Fibroblast of pulmonary artery (primary cell): Measurements from ENCODE around the gene CARM1.
A peak's percentile ranks its signal among the peaks of the same experiment; 100 is the strongest.

ENCODE experiments used
- DNase-seq: peaks from one replicate; pipeline ENCODE4 v3.0.0-alpha.2; 2010; ENCODE audit warnings: low read depth
- H3K4me3 ChIP-seq: replicated peaks from 2 replicates; pipeline ENCODE4 v1.5.1; 2011; ENCODE audit warnings: low read depth, mild to moderate bottlenecking, control low read depth, low read length, moderate library complexity
- TF ChIP-seq, protein P1 (sequence below): IDR thresholded peaks from 2 replicates; pipeline ENCODE4 v1.5.1; 2011; ENCODE audit warnings: mild to moderate bottlenecking, control low read depth, low read length, inconsistent platforms; ENCODE audit errors: missing control alignments

CARM1 gene

DNA sequence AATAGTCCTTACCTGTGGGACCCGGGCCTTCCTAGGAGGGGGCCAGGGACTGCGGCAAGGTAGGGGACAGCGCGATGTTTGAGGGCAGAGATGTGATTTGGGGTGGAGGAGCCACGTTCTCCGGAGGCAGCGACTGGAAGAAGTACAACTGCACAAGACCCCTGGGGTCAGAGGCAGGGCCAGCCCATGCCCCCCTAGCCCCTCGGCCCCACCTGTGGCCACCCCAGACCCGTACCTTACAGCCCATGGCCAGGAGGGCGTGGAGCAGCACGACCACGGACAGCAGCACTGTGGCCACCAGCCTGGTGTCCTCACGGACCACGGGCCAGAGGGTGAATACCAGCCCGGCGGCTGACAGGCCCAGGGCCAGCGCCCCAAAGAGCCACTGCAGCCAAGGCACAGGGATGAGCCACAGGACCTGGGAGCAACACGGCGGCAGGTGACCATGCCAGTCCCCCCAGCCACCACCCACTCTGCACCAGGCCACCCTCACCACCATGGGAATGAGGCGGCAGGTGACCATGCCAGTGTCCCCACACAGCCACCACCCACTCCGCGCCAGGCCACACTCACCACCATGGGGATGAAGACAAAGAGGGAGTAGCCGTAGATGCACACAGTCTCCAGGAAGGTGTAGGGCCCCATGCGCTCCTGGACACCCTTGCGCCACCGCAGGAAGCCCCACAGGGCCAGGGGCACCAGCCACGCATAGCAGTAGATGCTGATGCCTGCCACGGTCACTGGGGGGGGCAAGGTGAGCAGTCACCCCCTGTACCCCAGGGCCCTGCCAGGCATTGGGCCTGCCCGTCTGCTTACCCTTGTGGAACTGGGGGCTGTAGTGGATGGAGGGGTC is 52.1 kb downstream of the CARM1 start:
- TF ChIP-seq, protein P1, sequence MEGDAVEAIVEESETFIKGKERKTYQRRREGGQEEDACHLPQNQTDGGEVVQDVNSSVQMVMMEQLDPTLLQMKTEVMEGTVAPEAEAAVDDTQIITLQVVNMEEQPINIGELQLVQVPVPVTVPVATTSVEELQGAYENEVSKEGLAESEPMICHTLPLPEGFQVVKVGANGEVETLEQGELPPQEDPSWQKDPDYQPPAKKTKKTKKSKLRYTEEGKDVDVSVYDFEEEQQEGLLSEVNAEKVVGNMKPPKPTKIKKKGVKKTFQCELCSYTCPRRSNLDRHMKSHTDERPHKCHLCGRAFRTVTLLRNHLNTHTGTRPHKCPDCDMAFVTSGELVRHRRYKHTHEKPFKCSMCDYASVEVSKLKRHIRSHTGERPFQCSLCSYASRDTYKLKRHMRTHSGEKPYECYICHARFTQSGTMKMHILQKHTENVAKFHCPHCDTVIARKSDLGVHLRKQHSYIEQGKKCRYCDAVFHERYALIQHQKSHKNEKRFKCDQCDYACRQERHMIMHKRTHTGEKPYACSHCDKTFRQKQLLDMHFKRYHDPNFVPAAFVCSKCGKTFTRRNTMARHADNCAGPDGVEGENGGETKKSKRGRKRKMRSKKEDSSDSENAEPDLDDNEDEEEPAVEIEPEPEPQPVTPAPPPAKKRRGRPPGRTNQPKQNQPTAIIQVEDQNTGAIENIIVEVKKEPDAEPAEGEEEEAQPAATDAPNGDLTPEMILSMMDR = no peak
- H3K4me3 ChIP-seq = no peak overlapping the region
- no peak for DNase-seq

- no peak for DNase-seq
- TF ChIP-seq, protein P1 = no peak
- H3K4me3 ChIP-seq = no peak overlapping the region
These were observed 53.2 kb downstream of the CARM1 start for GRCh38 chr19:10924597-10924996.

GRCh38 chr19:10927730-10928562 is 56.6 kb downstream of the CARM1 start:
- peak overlapping the region; percentile 87 for H3K4me3 ChIP-seq
- TF ChIP-seq, protein P1 = no peak
- DNase-seq = no peak

- H3K4me3 ChIP-seq = peak within 1 kb of the TSS; percentile 87
- TF ChIP-seq, protein P1 = no peak
- peak; percentile 99 for DNase-seq
These were observed 57.4 kb downstream of the CARM1 start, which contains the start of the genes TIMM29 and YIPF2 for GRCh38 chr19:10928563-10929401. Gene TIMM29, plus strand, starts transcription at chr19:10928811. Its CDS starts 12 bp downstream, at chr19:10928823. Gene YIPF2, minus strand, starts transcription at chr19:10928639. Its CDS starts 229 bp downstream, at chr19:10928410.

GRCh38 chr19:10929402-10929794 is 58.0 kb downstream of the CARM1 start:
- no peak for DNase-seq
- TF ChIP-seq, protein P1 = no peak
- peak overlapping the region; percentile 87 for H3K4me3 ChIP-seq

DNA sequence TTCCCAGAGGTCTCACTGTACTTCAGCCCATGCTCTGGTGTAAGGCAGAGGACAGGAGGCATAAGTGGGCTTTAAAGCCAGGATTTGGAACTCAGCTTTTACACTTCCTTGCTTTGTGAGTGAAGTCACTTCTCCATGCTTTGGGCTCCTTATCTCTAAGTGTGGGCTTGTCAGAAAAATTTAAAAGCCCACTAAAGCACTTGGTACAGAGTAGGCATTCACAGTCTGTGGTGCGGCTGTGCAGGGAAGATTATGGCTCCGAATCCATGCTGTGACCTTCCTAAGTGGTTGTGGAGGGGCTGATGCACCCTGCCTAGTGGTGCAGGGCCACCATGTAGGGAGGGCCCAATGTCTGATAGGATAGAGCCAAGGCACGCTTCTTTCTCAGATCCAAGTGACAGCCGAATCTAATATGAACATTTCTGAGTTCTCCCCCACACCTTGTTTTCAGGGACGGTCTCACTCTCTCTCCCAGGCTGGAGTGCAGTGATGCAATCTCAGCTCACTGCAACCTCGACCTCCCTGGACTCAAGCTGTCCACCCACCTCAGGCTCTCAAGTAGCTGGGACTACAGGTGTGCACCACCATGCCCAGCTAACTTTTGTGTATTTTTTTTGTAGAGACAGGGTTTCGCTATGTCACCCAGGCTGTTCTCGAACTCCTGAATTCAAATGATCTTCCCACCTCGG is 64.2 kb downstream of the CARM1 start:
- DNase-seq = no peak
- TF ChIP-seq, protein P1 = no peak
- no peak overlapping the region for H3K4me3 ChIP-seq
